HG03045 (cell line): Measurements from ENCODE around the gene TNRC6A.
"Not testable (repeated sequence)": the region's sequence is repeated elsewhere in the genome, so short reads cannot be mapped to it uniquely, and the experiment has no call there.

ENCODE experiments used
- ATAC-seq: cut with Tn5 transposase; IDR thresholded peaks from one replicate; pipeline ENCODE4 v1.9.1; 2021; ENCODE audit warnings: mild to moderate bottlenecking, moderate library complexity; ENCODE audit not compliant: unreplicated experiment

The TNRC6A gene

DNA sequence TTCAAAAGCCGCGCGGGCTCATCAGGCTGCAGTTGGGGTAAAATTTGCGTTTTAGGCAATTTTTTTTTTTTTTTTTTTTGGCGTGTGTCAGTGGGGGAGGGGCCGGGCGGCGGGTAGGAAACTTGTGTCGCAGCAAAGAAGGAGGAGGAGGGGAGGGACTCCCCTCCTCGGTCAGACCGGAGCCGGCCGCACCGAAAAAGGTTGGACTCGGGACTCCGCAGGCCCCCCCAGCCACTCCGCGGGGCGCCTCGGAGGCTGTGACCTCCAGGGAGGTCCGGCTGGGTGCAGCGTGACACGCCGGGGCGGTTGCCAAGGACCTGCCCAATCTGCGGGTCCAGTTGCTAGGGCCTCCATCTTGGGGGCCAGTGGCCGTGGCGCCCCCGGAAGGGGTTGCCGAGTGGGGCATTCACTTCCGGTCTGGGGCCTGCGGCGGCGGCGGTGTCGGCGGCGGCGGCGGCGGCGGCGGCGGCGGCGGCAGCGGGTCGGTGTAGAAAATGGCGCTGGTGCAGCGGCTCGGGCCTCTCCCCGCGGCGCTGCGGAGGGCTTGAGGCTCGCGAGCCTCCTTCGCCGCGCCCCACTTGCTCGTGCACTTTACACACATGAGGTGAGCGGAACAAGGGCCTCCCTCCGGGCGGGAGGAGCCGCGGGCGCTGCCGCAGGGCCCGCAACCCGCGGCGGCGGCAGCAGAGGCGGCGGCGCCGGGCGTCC, at the start of gene TNRC6A:
Gene TNRC6A, plus strand, starts transcription at position 409 of the 708 bp plus-strand sequence. Its CDS starts 191 bp downstream, at position 600.
- ATAC-seq = peak; percentile 93

DNA sequence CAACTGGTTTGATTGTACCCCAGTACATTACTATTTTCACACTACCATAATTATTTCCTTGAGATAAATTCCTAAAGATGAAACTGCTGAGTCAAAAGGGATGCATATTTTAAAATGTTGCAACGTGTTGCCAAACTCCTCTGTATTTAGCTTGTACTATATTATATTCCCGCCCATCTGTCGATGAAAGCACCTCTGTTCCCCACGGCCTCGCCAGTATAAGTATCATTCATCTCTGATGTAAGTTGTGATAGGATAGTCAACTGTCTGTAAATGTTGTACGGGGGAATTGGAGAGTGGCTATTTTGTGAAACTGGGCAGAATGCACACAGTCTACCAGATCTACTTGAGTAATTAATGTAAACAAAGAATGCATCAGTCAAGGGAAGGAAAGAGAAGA, 47.7 kb upstream of the TNRC6A start:
- no peak for ATAC-seq

DNA sequence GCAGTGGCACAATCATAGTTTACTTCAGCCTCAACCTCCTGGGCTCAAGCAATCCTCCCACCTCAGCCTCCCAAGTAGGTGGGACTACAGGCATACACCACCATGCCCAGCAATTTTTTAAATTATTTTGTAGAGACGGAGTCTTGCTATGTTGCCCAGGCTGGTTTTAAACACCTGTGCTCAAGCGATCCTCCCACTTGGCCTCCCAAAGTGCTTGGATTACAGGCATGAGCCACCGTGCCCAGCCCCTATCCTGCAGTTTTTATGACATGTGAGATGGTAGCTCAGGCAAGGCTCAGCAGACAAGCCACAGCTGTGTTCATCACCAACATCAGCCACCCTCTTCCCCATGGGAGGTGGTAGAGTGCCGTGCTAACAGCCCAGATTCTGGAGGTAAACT, 46.2 kb upstream of the TNRC6A start:
- ATAC-seq = no peak

GRCh38 chr16:24683847-24684493, 45.5 kb upstream of the TNRC6A start:
- ATAC-seq = no peak

- no peak for ATAC-seq
Measured at GRCh38 chr16:24685539-24686432, 43.7 kb upstream of the TNRC6A start.

- ATAC-seq = no peak
Measured at GRCh38 chr16:24686678-24687077, 42.8 kb upstream of the TNRC6A start.

DNA sequence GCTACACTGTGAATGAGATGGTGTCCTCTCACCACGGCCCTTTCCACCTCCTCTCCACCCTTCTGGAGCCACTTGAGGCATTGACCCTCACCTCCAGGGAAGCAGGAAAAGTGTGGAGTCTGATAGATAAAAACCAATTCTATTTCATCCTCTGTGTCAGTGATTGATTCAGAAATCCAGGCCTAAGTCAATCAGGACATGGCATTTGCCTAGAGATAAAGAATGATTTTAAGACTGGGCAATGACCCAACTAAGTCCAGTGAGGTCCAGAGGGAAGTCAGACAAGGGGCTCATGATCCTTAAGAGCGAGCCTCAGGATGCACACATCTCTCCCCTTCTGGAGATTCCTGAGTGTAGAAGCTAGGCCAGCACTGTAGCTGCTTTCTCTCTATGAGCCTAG, 41.1 kb upstream of the TNRC6A start:
- ATAC-seq = no peak

DNA sequence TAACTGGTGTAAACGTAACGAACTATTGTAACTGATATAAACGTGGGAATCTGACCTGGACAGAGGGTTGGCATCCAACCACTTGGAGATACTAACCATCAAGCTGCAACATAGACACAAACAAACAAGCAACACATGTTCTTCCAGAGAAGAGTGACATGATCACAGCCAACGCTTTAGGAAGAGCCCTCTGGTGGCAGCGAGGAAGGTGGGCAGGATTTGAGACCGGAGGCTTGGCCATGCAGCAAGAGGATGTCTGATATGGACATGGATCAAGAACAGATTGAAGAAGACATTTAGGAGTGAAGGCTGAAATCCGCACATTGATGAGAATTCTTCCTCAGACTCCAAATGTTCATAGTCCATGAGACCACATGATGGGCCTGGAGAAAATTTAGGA, 40.3 kb upstream of the TNRC6A start:
- no peak for ATAC-seq

GRCh38 chr16:24692854-24693253, 36.6 kb upstream of the TNRC6A start:
- no peak for ATAC-seq

- ATAC-seq = no peak
Measured at GRCh38 chr16:24694931-24695330, 34.5 kb upstream of the TNRC6A start.

- ATAC-seq = no peak
Measured at GRCh38 chr16:24696699-24697098, 32.8 kb upstream of the TNRC6A start.

DNA sequence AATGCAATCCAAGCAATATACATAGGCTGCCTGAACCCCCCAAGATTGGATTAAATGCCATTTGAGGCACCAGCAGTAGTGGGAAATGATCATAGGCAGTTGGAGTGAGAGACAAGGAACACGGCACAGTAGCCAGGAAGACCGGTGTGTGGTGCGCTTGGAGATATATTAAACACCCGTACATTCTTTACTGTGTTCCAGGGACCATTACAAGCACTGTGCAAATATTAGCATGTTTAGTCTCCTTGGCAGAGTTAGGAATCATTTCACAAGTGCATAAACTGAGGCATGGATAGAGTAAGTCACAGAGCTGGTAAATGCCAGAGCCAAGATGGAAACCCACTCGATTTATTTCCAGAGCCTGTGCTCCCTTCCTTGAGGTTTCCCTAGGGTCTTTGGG, 31.1 kb upstream of the TNRC6A start:
- ATAC-seq = no peak

- no peak for ATAC-seq
Measured at GRCh38 chr16:24699151-24699723, 30.2 kb upstream of the TNRC6A start.

DNA sequence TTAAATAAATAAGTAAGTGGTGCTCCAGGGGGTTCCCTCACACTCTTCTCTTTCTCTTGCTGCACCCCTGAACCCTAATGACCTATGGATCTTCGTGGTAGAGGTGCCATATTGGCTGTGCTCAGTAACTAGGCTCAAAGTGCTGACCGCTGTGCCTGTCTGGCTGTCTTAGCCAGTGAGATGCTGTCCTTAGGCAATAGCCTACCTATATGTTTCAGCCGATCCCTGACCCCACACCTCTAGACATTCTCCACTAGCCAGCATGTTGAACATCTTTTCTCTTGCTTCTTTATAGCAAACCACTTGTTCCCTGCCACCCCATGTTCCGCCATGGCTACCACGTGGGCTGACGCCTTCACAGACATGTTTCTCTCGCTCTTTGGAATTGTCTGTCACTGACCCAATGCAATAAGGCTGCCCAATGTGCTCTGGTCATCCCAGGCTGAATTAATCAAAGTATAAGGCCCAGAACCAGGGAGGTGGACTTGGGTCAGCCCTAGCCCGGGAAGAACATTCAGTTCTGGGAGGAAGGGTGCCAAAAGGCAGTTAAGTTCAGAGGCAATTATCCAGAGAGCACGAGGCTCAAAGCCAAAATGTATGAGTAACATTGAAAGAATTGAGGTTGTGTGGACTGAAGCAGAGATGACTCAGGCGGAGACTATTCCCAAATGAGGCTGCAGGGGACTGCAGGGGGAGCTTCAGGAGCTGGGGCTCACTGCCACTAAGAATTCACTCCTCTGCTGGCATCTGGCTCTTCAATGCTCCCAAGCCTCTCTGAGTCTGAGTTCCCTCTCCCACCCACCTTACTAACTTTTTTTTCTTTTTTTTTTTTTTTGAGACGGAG, 28.7 kb upstream of the TNRC6A start:
- no peak for ATAC-seq

- ATAC-seq = no peak
Measured at GRCh38 chr16:24701521-24701951, 27.9 kb upstream of the TNRC6A start.

GRCh38 chr16:24707760-24708159, 21.7 kb upstream of the TNRC6A start:
- not testable (repeated sequence) for ATAC-seq

GRCh38 chr16:24713379-24713778, 16.1 kb upstream of the TNRC6A start:
- no peak for ATAC-seq

GRCh38 chr16:24717411-24717810, 12.0 kb upstream of the TNRC6A start:
- no peak for ATAC-seq

DNA sequence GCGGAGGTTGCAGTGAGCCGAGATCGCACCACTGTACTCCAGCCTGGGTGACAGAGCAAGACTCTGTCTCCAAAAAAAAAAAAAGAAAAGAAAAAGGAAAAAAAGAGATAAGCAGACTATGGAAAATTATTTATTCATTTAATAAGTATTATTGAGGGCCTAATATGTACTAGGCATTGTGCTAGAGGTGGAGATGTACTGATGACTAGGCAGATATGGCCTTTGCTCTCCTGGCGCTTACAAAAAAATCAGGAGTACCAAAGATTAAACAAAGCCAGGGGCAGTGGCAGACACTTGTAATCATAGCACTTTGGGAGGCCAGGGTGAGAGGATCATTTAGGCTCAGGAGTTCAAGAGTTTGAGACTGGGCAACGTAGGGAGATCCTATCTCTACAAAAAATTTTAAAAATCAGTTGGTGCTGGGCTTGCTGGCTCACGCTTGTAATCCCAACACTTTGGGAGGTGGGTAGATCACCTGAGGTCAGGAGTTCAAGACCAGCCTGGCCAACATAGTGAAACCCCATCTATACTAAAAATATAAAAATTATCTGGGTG, 10.4 kb upstream of the TNRC6A start:
- no peak for ATAC-seq

GRCh38 chr16:24721830-24722238, 7.6 kb upstream of the TNRC6A start:
- no peak for ATAC-seq
